Right cardiac atrium (tissue), 5 donors: ENCODE measurements around the gene SLC2A14. TPM values are rescaled to one million over a fixed set of nuclear protein-coding genes. Genes with fewer than 3 reads are reported as not detected.
A peak's percentile ranks its signal among the peaks of the same experiment; 100 is the strongest.
"Not testable (repeated sequence)": the region's sequence is repeated elsewhere in the genome, so short reads cannot be mapped to it uniquely, and the experiment has no call there.

ENCODE experiments used
- ATAC-seq, 2 donors: fragments of 200-7000 bp; cut with Tn5 transposase; one replicate each; pipeline versions ENCODE4 v1.8.0 to v1.9.1; 2020; ENCODE audit warnings: moderate library complexity in 2 of 2, mild to moderate bottlenecking in 1 of 2
- DNase-seq, 3 donors: peaks; one replicate each; pipeline ENCODE4 v3.0.0-alpha.2; 2020
- H3K27ac ChIP-seq: one replicate; pipeline ENCODE4 v1.5.1; 2013; ENCODE audit warnings: mild to moderate bottlenecking, low read length, control low read depth, moderate library complexity
- H3K27me3 ChIP-seq: one replicate; pipeline ENCODE4 v1.6.1; 2013; ENCODE audit not compliant: control insufficient read depth, insufficient read depth
- H3K4me1 ChIP-seq: one replicate; pipeline ENCODE4 v1.6.1; 2013; ENCODE audit warnings: low read length; ENCODE audit not compliant: control insufficient read depth, insufficient read depth
- H3K4me3 ChIP-seq: one replicate; pipeline ENCODE4 v1.5.1; 2013; ENCODE audit warnings: low read length, control low read depth
- H3K9me3 ChIP-seq: one replicate; pipeline ENCODE4 v1.6.1; 2013; ENCODE audit warnings: low read length; ENCODE audit not compliant: control insufficient read depth
- WGBS: extraction: QIAGEN DNeasy Blood & Tissue Kit; methylation state at CpG from one replicate; pipeline ENCODE4 v1.1.7; 2013; 5-methylcytosine and 5-hydroxymethylcytosine counted together
- intact Hi-C, 4 donors: fragments of 100-400 bp; cut with DNase I; formaldehyde crosslinking; loops; one replicate each; pipeline versions ENCODE4 v1.11.0 to v1.14.0; 2022 to 2023
- polyA plus RNA-seq: library from polyadenylated mRNA; stranded (reverse); fragments of 200-250 nt; gene quantifications from one replicate; pipeline ENCODE4 v1.2.3, GENCODE V29; 2013
- total RNA-seq, 4 donors: library from RNA; stranded (reverse); fragmentation: NEBNext Ultra II Directional; extraction: Animal tissue kit (Norgen Biotek cat#: 25700); gene quantifications; one replicate each; pipeline ENCODE4 v1.2.1, GENCODE V29; 2021
- donor health status: healthy with polysubstance abuse.
- donor health status: DM: no; HTN: yes; CAD: no.
- donor health status: DM: no; HTN: no; CAD: no.
- donor health status: DM: no; HTN: yes; CAD: no; lungs with severe emphysema.
- donor health status: DM: yes; HTN: yes; CAD: no.

SLC2A14 gene
- total and polyA plus RNA-seq, 5 donors: 1.4 TPM; not detected in 4

- Histone ChIP-seq H3K27ac (no peak overlapping the region), H3K4me1 (no peaks in the 10 kb centered on the region), H3K4me3 (no peak overlapping the region), H3K27me3 (no peaks in the 10 kb centered on the region), H3K9me3 (no peaks in the 10 kb centered on the region)
- ATAC-seq: no peak
- intact Hi-C loops: no loop called here
- no peak for DNase-seq
- 71% methylated on average over 1 of the region's 1 CpG for WGBS
These were observed 38.0 kb downstream of the SLC2A14 start for GRCh38 chr12:7834701-7835100.

DNA sequence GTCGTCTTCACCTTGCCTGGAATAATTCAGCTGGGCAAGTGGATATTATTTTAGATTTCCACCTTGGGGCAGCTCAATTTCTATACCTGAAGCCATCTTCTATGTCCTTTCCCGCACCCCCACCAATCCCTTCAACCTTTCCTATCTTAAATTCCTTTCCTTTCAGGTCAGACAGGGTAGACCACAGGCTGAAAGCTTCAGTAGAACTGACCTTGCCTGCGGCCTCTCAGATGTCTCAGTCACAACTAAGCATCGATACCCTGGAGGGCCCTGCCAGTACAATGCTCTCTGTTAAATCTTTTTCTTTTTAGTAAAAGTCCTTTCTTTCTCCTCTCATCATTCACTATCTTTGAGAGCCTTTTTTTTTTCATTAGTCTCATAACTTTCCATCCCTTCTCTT, 38.9 kb downstream of the SLC2A14 start:
- Histone ChIP-seq H3K4me3 (no peak overlapping the region), H3K4me1 (no peaks in the 10 kb centered on the region), H3K9me3 (no peaks in the 10 kb centered on the region), H3K27ac (no peak overlapping the region), H3K27me3 (no peaks in the 10 kb centered on the region)
- 79% methylated on average over 4 of the region's 4 CpGs for WGBS
- intact Hi-C loops: no loop called here
- ATAC-seq: no peak
- DNase-seq: no peak

- H3K9me3 ChIP-seq, H3K4me1 ChIP-seq, H3K27ac ChIP-seq, ATAC-seq, H3K4me3 ChIP-seq, DNase-seq, intact Hi-C loops, H3K27me3 ChIP-seq: not testable (repeated sequence)
- WGBS: 75% methylated on average over 6 of the region's 6 CpGs
These were observed 39.5 kb downstream of the SLC2A14 start for GRCh38 chr12:7833201-7833600.

DNA sequence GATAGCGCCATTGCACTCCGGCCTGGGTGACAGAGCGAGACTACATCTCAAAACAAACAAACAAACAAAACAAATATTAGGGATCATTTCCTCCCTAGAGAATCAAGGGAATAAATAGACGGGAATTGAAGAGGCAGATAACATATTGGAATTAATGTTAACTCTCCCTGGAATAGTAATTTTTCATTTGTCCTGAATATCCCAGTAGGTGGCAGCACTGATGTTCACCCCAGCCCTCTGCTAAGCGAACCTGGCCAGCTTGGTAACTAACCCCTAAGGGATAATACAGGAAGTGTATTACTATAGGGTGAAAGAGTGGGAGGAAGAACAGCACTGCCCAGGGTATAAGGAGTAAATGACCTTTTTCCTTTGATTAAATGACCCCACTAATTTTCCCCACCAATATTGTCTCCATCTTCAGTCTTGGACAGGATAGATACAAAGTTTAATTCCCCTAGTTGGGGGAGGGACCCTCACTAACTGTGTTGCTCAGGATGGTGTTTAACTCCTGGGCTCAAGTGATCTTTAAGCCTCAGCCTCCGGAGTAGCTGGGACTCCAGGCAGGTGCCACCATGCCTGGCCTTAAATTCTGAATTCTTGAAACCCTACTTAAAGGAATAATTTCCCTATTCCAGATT, 40.5 kb downstream of the SLC2A14 start:
- peak in 1 of 2 donors; percentile 35 for ATAC-seq

GRCh38 chr12:7829737-7830136, 43.0 kb downstream of the SLC2A14 start:
- H3K9me3 ChIP-seq, H3K4me1 ChIP-seq, H3K4me3 ChIP-seq, ATAC-seq, H3K27me3 ChIP-seq, H3K27ac ChIP-seq, intact Hi-C loops, DNase-seq: not testable (repeated sequence)
- WGBS: 93% methylated on average over 4 of the region's 4 CpGs

More for the DNA sequence above, 40.5 kb downstream of the SLC2A14 start:
- WGBS: 59% methylated on average over 6 of the region's 6 CpGs
- DNase-seq: no peak
- Histone ChIP-seq H3K27me3 (no peaks in the 10 kb centered on the region), H3K4me1 (no peaks in the 10 kb centered on the region), H3K27ac (no peak overlapping the region), H3K4me3 (no peak overlapping the region), H3K9me3 (no peaks in the 10 kb centered on the region)
- intact Hi-C loops: no loop called here

DNA sequence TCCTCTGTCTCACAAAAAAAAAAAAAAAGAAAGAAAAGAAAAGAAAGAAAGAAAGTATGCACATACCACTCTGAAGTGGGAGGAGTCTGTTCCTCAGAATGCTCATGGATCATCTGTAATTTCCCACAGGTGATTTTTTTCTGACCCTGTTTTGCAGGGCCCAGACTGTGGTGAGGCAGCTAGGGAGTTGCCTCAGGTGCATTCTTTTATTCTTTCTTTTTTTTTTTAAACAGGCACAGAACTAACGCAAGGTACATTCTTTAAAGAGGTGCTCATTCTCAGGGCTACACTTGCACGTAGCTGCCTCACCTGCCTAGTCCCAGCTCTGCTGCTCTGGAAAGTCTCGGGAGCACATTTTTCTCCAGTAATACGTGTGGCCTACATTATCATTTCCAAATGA, 47.0 kb downstream of the SLC2A14 start:
- DNase-seq, H3K4me1 ChIP-seq, H3K27me3 ChIP-seq, H3K4me3 ChIP-seq, ATAC-seq, H3K9me3 ChIP-seq, intact Hi-C loops, H3K27ac ChIP-seq: not testable (repeated sequence)
- 67% methylated on average over 4 of the region's 4 CpGs for WGBS

GRCh38 chr12:7806863-7807487, 65.7 kb downstream of the SLC2A14 start:
- H3K4me1 ChIP-seq: no peaks in the 10 kb centered on the region
- WGBS: 5% methylated on average over 2 of the region's 2 CpGs
- ATAC-seq: peak; percentile 62 to 83
- H3K27me3 ChIP-seq: no peaks in the 10 kb centered on the region
- no peaks in the 10 kb centered on the region for H3K9me3 ChIP-seq
- no peak overlapping the region for H3K27ac ChIP-seq
- peak; percentile 60 to 74 (median 72) for DNase-seq
- intact Hi-C loops: loop anchor here in 2 of 4 donors (5.0 kb wide), 1 partner anchor 130 kb away; no protein-coding TSS in a partner anchor
- no peak overlapping the region for H3K4me3 ChIP-seq

GRCh38 chr12:7806319-7806718, 66.4 kb downstream of the SLC2A14 start:
- not testable (repeated sequence) for H3K9me3 ChIP-seq, H3K27me3 ChIP-seq, H3K4me3 ChIP-seq, ATAC-seq, H3K27ac ChIP-seq, DNase-seq, H3K4me1 ChIP-seq
- intact Hi-C loops: loop anchor here in 2 of 4 donors (5.0 kb wide), 1 partner anchor 129 kb away; no protein-coding TSS in a partner anchor
- WGBS: 37% methylated on average over 6 of the region's 6 CpGs

GRCh38 chr12:7801460-7801859, 71.3 kb downstream of the SLC2A14 start:
- WGBS: 55% methylated on average over 4 of the region's 4 CpGs
- Histone ChIP-seq H3K4me3 (no peak overlapping the region), H3K4me1 (no peaks in the 10 kb centered on the region), H3K9me3 (no peaks in the 10 kb centered on the region), H3K27ac (no peak overlapping the region), H3K27me3 (no peaks in the 10 kb centered on the region)
- intact Hi-C loops: no loop called here
- no peak for DNase-seq
- no peak for ATAC-seq

DNA sequence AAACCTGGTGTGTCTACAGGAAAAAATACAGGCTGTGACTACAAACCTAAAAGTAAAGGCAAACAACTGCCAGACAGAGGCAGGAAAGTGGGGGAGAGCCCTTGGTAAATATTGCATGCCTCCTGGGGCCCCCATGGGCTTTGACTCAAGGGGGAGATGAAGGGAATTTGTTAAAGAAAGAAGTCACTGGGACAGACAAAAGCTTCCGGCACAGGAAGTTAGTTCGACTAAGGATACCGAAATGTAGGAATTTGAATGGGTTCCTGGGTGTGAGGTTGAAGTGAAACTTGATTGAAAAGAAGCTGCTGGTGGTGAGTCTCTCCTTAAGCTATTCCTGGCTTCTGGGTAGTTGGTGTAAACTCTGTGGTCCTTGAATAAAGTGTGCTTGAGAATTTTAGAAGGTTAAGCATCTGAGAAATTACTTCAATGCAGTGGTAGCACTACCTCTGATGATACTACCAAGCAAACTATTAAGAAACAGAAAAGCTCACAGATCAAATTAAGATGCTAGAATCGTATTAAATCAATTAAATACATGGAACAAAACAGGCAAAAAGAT, 73.9 kb downstream of the SLC2A14 start:
- ATAC-seq, H3K27ac ChIP-seq, H3K4me1 ChIP-seq, H3K27me3 ChIP-seq, intact Hi-C loops, H3K9me3 ChIP-seq, DNase-seq, H3K4me3 ChIP-seq: not testable (repeated sequence)
- 62% methylated on average over 1 of the region's 4 CpGs for WGBS

DNA sequence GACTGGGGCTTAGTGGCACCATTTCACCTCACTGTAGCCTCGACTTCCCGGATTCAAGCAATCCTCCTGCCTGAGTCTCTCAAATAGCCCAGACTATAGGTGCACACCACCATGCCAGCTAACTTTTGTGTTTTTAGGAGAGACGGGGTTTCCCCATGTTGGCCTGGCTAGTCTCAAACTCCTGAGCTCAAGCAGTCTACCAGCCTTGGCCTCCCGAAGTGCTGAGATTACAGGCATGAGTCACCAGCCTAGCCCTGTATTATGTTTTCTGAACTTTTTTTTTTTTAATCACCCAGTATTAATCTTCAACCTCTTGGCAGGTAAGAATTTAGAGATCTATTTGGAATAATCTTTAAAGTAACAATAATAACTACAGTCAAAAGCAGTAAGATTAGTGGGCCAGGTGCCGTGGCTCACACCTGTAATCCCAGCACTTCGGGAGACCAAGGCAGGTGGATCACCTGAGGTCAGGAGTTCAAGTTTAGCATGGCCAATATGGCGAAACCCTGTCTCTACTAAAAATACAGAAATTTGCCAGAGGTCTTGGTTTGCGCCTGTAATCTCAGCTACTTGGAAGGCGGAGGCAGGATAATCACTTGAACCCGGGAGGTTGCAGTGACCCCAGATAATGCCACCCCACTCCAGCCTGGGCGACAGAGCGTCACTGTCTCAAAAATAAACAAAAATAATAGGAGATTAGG, 74.9 kb downstream of the SLC2A14 start:
- WGBS: 64% methylated on average over 12 of the region's 12 CpGs
- Histone ChIP-seq H3K27me3 (no peaks in the 10 kb centered on the region), H3K27ac (no peak overlapping the region), H3K4me3 (no peak overlapping the region), H3K9me3 (no peaks in the 10 kb centered on the region), H3K4me1 (no peaks in the 10 kb centered on the region)
- ATAC-seq (no peak), DNase-seq (no peak)
- intact Hi-C loops: no loop called here
